GM18498 (cell line): Measurements from ENCODE around the gene ASTN2.
A peak's percentile ranks its signal among the peaks of the same experiment; 100 is the strongest.

Source experiments
- ATAC-seq: cut with Tn5 transposase; IDR thresholded peaks from one replicate; pipeline ENCODE4 v1.9.1; 2021; ENCODE audit warnings: mild to moderate bottlenecking, moderate library complexity; ENCODE audit not compliant: unreplicated experiment

Gene ASTN2

DNA sequence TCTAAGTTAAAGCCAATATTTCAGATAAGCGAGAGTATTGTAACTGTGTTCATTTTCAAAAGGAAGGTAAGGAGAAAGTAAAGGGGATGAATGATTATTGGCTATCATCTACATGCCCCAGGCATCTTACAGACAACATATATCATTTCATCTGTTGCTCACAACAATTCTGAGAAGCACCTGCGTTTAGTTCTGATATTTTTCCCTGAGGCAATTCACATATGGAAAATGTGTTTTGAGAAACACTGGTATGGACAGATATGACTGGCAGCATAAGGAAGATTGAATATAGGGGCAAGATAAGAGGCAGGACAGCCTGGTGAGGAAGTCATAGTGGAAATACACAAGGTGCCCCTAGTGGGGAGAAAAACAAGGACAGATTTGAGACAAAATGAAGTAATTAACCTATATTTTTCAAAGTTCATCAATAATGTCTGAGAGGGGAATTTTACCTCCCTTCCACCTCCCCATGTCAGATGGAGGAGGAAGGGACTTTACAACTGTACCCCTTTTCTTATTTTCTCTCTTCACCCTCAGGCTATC is 815.4 kb downstream of the ASTN2 start:
- no peak for ATAC-seq

DNA sequence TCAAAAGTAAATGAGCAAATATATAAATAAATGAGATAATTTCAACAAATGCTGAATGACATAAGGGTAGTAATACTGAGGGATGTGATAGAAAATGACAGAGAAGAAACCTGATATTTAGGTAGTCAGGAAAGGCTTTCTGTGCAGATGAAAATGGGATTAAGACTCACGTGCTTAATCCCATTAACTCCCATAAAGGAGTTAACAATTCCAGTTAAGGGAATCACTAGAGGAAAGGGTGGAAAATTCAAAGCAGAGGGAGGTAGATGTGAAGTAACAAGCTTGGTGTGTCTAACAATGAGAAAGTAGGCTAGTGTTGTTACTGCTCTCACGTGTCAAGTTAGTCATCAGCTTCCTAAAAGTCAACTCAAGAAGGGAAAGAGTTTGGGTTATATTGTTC is 818.2 kb downstream of the ASTN2 start:
- ATAC-seq = no peak

- ATAC-seq = no peak
Measured at GRCh38 chr9:116594547-116594946, 820.3 kb downstream of the ASTN2 start.

- no peak for ATAC-seq
Measured at GRCh38 chr9:116592970-116593369, 821.9 kb downstream of the ASTN2 start.

GRCh38 chr9:116589392-116590354 is 825.2 kb downstream of the ASTN2 start:
- peak; percentile 59 for ATAC-seq

DNA sequence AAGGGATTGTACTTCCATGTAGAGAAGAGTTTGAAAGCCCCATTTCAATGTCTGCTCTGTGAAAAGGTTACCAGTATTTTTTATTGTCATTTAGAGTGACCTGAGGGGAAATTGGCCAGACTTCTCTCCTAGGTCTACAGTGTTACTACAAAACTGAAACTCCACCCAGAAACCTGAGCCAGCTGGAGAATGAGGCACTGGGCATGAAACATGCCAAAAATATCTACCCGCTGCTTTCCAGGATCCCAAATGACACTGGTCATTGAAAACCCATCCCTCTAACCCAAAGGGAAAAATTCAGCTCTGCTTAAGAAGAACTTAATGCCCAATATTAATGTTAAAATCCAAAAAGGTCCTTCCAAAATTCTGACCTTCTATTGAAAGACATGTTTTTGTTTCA is 826.9 kb downstream of the ASTN2 start:
- ATAC-seq = no peak

DNA sequence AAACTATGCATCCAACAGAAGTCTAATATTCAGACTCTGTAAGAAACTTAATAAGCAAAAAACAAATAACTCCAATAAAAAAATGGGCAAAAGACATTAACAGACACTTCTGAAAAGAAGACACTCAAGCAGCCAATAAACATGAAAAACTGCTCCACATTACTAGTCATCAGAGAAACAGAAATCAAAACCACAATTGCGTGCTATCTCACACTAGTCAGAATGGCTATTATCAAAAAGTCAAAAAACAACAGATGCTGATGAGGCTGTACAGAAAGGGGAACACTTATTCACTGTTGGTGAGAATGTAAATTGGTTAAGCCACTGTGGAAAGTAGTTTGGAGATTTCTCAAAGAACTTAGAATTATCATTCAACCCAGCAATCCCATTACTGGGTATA is 829.0 kb downstream of the ASTN2 start:
- ATAC-seq = no peak

- ATAC-seq = no peak
Measured at GRCh38 chr9:116585204-116585603, 829.7 kb downstream of the ASTN2 start.

- ATAC-seq = no peak
Measured at GRCh38 chr9:116580853-116581252, 834.0 kb downstream of the ASTN2 start.

- no peak for ATAC-seq
Measured at GRCh38 chr9:116576386-116576785, 838.5 kb downstream of the ASTN2 start.

DNA sequence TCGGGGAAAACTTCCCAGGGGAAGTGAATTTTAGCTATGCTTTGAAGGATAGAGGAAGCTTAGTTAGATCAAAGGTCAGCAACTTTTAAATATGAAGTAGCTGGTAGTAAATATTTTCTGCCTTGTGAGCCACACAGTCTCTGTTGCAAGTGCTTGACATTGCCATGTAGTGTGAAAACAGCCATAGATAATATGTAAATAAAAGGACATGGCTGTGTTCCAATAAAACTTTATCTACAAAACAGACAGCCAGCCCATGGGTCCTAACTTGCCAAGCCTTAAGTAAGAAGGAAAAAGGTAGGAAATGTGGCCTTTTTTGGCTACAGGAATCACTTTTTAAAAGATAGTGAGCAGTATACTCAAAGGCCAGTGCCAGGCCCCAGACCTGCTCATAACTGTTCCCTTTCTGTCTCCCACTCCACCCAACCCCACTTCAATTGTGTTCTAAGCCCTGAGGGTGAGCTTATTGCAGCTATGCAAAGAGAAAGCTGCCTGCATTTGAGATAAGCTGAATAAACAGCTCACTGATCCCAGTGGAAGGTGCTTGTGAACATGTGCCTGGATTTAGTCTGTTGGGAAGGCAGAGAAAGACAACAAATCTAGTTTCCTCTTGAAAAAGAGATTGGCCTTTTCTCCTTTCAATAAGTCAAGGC is 840.7 kb downstream of the ASTN2 start:
- no peak for ATAC-seq

DNA sequence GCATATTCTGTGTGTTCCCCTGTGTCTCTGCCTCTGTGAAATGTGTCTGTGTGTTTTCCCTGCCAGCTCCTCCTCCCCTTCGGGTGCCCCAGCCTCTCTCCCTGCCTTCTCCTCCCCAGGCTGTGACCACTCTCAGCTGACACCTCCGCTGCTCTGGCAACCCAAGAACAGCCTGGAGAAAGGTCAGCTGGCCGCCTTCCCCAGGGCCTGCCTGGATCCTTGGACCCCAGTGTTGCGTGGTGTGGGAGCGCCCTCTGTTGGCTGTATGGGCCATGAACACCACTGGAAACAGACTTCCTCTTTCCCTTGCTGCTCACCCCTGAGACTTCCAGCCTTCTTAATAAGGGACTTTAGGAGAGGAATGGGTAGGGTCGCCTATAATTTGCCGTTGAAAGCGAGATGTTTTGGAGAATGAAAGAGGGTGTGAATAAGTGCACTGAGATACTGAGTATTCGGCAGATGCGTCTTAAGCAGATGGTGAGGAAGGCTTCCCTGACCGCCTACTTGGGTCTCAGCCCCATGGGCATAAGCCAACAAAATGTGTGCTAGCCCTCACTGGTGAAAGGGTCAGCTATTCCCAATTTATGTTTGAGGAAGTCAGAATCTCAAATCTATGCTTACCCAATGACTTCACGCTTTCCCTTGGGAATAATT is 842.6 kb downstream of the ASTN2 start:
- ATAC-seq = peak; percentile 86

DNA sequence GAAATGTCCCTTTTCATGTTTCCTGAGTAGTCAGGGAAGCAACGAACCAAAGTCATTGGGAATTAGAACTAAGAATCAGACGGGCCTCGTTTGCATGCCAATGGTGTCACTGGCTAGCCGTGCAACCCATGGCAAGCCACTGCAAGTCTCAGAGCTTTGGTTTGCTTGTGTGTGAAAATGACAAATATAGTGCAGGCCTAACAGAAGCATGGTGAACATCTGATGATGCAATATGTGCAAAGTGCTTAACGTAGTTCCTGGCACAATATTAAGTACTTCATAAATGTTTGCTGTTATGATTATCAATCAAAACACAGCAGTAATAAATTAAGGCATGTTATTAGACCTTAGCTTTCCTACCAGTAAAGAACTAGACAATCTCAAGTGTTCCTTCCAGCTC is 845.7 kb downstream of the ASTN2 start:
- ATAC-seq = no peak

GRCh38 chr9:116566677-116567488 is 848.0 kb downstream of the ASTN2 start:
- ATAC-seq = no peak

DNA sequence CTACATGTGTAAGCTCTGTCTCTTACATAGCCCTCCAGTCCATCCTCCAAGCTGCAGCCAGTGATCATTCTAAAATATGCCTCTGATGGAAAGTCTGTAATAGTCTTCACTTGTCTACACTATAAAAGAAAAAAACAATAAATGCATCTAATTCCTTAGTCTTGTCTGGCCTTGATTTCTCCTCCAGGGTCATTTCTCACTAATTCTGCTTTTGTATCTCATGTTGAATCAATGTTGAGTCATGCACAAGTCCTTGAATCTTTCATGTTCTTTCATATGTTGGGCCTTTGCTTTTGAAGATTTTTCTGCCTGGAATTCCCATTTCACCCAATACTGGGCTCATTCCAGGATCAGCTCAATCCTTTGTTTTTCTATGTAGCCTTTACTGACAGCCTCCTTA is 848.9 kb downstream of the ASTN2 start:
- no peak for ATAC-seq

DNA sequence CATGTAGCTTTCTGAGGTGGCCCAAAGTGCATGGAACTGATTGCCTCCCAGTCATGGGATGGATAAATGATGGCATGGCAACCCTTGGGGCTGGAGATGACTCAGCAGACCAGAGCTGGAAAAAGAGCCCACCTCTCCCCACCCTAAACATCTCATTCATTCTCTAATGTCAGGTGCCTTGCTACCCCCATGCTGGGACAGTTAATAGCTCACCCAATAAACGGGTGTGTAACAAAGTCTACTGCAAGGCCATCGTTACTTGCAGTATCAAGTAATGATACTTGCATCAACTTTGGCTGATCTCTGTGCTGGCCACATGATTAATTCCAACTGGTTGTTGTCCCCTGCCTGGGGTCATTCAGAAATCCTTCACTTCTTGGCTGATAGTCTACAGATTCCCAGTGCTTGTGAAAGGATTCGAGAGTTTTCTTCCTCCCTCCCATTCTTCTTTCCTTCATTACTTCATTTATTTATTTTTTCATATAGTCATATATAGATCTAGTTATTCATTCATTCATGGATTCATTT is 850.5 kb downstream of the ASTN2 start:
- no peak for ATAC-seq

DNA sequence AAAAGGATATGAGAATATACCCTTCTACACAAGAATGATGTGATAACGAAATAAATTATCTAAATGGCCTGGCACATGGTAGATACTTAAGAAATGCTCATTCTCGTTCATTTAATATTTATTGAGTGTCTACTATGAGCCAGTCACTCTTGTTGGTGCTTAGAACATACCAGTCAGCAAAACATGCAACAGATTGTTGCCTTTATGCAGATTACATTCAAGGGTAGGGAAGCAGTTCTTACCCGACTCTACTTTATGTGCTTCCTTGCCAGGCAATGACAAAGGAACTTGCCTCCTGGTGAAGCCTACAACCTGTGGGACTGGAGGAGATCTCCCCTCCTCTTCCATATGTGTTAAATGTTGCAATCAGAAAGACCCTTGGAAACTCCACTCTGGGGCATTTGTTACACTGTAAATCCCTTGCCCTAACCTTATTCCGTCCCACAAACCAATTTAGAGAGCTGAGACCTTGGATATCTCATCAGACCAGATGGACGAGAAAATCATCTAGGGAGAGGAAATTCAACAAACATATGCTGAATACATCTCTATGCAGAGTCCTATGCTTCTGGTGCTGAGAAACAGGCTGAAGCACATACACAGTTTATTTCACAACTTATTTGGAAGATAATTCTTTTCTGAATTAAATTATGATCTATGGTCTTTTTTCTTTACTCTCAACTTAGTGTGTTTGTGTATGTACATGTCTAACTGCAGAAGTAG is 855.9 kb downstream of the ASTN2 start:
- no peak for ATAC-seq

- no peak for ATAC-seq
Measured at GRCh38 chr9:116558035-116558434, 856.8 kb downstream of the ASTN2 start.

GRCh38 chr9:116555556-116556155 is 859.2 kb downstream of the ASTN2 start:
- no peak for ATAC-seq
